PC-9 (cell line): ENCODE measurements around the gene HOXA11.

ENCODE experiments used
- CTCF ChIP-seq: fragments of 200-600 bp; sonication (generic); conservative IDR thresholded peaks from 2 replicates; pipeline ENCODE4 v1.6.1; 2017; ENCODE audit warnings: mixed run types, antibody characterized with exemption, mild to moderate bottlenecking, moderate library complexity
- EZH2 ChIP-seq: fragments of 200-600 bp; sonication (generic); IDR thresholded peaks from 2 replicates; pipeline ENCODE4 v1.8.0; 2017; ENCODE audit warnings: antibody characterized with exemption, low read depth

GRCh38 chr7:27147199-27148030 is 37.6 kb downstream of the HOXA11 start, which contains the start of gene HOXA6:
- TF ChIP-seq CTCF = no peak
- no peak for TF ChIP-seq EZH2
